SU-DHL-6 (cell line): ENCODE data around the gene RNF181.

Source experiments
- CTCF ChIP-seq: fragments of 200-600 bp; sonication (generic); IDR thresholded peaks from one replicate; pipeline ENCODE4 v1.5.1; 2017; ENCODE audit warnings: antibody characterized with exemption, mild to moderate bottlenecking, low read length, moderate library complexity; ENCODE audit not compliant: insufficient read depth, poor library complexity, severe bottlenecking
- EZH2phosphoT487 ChIP-seq: fragments of 200-600 bp; sonication (generic), shearing (Covaris generic); conservative IDR thresholded peaks from 2 replicates; pipeline ENCODE4 v1.6.1; 2018; ENCODE audit warnings: mild to moderate bottlenecking, antibody characterized with exemption, low read length, moderate library complexity, mixed read lengths

- TF ChIP-seq CTCF (no peak), EZH2phosphoT487 (no peak)
Observed at GRCh38 chr2:85588236-85588635, 7.3 kb upstream of the RNF181 start.
